Midbrain (tissue), 1 donor: ENCODE data around the gene SPTAN1.

ENCODE experiments used
- DNase-seq: peaks from one replicate; lab custom pipeline; 2025; lab: John Stamatoyannopoulos, UW

Gene SPTAN1

DNA sequence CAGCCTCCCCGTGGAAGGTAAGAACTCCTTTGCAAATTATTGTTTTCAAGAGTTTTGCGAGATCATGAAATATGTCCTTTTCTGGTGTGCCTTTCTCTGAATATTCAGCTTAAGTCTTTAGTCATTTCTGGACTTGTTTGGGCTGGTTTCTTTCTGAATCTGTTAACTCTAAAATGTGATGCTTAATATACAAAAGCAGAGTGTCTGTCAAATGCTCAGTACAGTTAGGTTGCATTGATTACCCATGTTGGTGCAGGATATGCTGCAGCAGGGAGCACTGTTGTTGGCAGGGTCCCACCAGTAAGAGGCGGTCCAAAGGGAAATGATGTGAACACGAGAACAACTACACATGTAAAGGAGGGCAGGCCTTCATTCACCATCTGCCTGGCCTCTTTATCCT lies 47.7 kb downstream of the SPTAN1 start:
- no peak for DNase-seq

DNA sequence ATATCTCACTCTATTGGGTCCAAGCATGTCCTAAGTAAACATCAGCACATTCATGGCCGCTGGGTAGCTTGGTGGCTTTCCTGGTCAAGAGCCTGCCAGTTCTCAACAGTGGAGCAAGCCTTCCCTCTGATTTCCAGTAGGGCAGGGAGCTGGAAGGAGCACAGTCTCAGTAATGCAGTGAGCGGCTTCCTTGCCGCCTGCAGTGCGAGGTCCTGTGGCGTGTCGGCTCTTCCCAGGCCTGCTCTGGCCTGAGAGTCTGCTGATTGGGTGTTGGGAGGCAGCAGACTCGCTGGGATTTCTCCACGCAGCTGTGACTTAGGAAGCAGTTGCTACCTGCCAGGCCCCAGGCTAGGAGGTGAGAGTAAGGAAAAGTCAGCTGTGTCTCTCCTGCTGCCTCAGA lies 51.3 kb downstream of the SPTAN1 start:
- DNase-seq = no peak

DNA sequence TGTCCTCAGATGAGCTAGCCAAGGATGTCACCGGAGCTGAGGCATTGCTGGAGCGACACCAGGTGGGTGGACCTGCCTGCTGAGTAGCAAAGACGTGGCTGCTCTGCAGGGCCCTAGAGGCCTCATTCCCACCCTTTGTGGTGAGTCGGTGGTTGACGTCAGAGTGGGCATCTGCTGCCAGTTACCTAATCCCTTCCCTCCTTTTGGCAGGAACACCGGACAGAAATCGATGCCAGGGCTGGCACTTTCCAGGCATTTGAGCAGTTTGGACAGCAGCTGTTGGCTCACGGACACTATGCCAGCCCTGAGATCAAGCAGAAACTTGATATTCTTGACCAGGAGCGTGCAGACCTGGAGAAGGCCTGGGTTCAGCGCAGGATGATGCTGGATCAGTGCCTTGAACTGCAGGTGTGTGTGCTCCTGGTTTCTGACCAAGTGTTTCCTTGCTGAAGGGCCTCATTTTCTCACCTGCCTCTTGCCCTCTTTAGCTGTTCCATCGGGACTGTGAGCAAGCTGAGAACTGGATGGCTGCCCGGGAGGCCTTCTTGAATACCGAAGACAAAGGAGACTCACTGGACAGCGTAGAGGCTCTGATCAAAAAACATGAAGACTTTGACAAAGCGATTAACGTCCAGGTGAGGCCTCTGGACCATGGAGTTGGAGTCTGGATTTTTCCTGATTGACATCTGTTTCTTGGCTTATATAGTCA lies 55.4 kb downstream of the SPTAN1 start:
- DNase-seq = peak; percentile 83

DNA sequence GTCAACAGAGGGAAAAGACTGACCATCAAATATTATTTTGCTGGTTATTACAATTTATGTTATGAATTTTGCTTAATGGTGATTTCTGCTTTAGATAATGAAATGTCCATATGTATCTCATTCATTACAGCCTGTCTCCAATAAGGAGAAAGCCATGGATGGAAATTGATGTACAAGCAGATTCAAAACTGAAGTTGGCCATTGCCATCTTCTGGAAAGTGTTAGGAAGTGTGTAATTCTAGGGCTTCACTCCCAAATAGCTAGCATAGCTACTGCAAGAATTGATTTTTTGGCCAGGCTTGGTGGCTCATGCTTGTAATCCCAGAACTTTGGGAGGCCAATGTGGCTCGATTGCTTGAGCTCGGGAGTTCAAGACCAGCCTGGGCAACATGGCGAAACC lies 58.5 kb downstream of the SPTAN1 start:
- no peak for DNase-seq

DNA sequence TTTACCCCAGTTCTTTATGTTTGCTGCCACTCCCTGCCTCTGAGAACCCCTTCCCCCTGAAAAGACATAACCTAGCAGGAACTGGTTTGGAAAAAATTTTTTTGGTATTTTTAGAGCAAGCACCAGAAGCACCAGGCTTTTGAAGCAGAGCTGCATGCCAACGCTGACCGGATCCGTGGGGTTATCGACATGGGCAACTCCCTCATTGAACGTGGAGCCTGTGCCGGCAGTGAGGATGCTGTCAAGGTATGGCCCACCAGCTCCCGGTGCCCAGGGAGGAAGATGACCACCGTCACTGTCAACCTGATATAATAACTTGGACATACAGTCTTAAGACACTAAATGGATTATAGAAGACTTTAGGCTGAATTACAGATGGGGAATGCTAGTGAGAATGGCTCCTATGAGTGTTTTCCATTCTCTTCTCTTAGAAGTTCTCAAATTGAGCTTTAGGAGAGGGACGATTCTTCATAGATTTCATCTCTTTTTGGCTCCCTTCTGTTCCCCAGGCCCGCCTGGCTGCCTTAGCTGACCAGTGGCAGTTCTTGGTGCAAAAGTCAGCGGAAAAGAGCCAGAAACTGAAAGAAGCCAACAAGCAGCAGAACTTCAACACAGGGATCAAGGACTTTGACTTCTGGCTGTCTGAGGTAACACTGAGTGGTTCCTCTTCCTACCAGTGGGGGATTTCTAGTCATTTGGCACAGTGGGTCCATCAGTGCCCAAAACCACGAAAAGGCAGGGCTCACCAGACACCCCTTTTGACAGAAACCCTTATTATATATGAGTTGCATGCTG lies 59.4 kb downstream of the SPTAN1 start:
- DNase-seq = no peak

DNA sequence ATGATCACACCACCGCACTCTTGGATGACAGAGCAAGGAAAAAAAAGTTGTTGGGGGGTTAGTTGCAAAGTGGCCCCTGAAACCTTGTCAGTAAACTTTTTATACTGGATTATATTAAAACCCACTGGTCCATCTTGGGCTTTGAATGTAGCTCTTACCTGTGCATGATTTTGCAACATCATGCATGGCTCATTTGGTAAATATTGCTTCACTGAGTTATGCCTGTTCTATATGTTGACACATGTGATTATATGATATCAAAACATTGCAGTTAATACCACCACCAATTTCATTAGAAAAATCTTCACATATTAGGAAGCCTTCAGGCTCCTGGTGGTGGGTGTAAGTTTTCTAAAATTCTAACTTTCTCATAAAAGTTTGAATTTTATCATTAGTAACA lies 62.3 kb downstream of the SPTAN1 start:
- DNase-seq = no peak

DNA sequence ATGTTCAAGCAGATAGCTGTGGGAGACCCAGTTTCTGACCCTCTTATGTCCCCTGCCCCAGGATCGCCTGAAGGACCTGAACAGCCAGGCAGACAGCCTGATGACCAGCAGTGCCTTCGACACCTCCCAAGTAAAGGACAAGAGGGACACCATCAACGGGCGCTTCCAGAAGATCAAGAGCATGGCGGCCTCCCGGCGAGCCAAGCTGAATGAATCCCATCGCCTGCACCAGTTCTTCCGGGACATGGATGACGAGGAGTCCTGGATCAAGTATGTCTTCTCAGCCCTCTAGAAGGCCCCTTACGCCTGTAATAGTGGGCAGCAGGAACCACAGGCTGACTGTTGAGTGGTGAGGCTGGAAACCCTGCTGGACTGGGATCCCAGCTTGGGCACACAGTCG lies 63.2 kb downstream of the SPTAN1 start:
- DNase-seq = no peak

DNA sequence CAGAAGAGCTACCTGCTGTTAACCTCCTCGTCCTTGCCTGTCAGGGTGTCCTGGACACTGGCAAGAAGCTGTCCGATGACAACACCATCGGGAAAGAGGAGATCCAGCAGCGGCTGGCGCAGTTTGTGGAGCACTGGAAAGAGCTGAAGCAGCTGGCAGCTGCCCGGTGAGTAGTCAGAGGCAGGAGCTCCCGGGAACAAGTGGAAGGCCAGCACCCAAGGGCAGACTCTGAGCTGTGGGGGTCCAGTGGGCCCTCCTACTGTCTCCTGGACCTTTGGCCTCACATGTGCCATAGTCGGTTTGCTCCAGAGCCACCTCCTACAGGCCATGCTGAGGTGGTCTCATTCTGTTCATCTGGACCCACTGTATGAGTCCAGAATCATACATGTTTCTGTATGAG lies 65.6 kb downstream of the SPTAN1 start:
- no peak for DNase-seq

DNA sequence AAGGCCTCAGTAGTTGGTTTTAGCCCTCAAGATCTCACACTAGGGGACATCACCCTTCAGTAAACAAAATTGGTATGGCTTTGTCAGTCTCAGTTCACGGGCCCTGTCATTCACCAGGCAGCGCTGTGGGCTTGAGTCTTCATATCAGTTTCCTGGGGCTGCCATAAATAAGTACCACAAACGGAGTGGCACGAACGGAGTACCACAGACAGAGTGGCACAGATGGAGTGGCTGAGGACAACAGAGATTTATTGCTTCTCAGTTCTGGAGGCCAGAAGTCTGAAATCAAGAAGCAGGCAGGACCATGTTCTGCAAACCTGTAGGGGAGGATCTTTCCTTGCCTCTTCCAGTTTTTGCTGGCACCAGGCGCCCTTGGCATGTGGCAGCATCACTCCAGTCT lies 66.7 kb downstream of the SPTAN1 start:
- DNase-seq = no peak

DNA sequence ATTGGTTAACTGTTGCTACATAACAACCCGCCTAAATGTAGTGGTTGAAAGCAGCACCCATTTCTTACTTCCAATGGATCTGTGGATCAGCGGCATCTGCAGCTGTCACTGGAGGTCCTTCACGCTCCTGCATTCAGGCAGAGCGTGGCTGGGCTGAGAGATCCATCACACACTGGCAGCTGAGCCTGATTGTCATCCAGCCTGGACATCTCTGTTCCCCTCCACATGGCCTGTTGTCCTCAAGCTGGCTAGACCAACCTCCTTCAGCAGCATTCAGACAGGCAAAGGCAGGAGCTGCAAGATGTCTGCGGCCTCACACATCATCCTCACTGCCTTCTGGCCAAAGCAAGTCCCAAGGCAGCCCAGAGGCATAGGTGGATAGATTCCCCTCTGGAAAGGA lies 67.4 kb downstream of the SPTAN1 start:
- DNase-seq = no peak

DNA sequence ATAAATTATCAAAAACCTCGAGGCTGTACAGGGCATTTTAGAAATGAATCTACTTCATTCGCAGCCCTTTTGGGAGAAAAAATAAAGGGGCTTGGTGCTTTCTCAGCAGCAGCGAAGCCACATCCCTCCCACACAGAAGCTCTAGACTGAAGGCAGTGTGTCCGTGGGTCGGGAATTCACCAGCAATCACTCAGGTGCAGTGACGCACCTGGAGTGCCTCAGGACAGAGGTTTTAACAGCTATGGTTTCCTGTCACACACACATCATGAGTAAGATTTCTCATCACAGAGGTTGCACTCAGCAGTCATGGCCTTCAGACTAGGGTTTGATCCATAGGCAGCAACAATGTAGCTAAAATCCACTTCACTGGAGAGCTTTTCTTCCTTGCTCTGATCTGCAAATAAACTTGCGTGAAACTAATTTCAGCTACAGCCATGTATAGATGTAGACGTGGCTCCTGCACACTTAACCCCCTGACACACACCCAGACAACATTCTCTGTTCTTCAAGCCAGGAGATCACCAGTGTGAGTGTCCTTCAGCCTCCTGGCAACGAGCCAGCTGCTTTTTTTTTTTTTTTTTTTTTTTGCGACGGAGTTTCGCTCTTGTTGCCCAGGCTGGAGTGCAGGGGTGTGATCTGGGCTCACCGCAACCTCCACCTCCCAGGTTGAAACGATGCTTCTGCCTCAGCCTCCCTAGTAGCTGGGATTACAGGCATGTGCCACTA lies 69.5 kb downstream of the SPTAN1 start:
- DNase-seq = no peak

DNA sequence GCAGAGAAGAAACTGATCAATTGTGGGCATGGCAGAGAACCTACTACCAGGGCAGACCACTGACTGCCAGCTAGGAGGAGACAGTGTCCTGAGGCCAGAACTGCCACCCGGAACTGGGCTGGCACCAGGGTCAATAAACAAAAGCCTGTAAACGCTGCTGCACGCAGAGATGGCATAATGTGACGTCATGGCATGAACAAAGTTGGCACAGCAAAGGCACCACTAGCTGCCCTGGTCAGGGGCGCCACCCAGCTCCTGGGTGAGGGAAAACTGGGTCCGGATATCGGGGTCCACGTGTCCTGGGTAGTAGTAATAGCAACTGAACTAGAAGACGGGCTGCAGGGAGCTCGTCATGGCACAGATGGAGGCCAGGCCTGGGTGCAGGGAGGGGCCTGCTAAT lies 72.2 kb downstream of the SPTAN1 start:
- DNase-seq = no peak

DNA sequence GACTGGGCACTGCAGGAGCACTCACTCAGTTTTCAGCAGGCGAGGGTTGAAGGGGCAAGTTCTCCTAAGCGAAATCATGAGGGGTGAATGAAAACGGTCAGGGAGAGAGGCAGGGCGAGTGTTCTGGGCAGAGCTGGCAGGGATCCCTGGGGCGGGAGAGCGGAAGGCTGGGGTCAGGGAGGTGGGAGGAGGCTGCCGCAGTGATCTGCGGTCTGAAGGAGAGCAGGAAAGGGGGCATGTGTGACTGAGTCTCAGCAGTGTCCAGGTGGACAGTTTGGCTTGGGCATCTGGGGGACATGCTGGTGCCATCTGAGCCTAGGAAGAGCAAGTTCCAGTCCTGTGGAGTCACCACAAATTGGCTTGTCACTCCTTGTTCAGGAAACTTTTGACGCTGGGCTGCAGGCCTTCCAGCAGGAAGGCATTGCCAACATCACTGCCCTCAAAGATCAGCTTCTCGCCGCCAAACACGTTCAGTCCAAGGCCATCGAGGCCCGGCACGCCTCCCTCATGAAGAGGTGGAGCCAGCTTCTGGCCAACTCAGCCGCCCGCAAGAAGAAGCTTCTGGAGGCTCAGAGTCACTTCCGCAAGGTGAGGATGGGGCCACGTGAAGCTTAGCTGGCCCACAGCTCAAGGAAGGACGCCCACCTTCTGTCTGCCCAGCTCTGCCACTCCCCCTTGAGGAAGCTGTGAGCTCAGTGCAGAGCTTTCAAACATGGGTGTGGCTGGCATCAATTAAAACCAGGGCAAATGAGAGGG lies 73.2 kb downstream of the SPTAN1 start:
- no peak for DNase-seq

DNA sequence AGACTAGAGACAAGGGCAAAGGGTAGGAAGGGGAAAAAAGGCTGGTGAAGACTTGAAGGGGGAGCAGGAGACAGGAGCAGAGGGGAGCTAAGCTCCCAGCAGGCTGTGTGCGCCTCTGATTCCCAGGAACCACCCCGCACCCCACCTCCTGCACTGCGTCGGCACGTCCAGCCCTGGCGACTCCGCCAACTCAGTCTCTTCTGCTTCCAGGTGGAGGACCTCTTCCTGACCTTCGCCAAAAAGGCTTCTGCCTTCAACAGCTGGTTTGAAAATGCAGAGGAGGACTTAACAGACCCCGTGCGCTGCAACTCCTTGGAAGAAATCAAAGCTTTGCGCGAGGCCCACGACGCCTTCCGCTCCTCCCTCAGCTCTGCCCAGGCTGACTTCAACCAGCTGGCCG lies 73.8 kb downstream of the SPTAN1 start:
- no peak for DNase-seq

DNA sequence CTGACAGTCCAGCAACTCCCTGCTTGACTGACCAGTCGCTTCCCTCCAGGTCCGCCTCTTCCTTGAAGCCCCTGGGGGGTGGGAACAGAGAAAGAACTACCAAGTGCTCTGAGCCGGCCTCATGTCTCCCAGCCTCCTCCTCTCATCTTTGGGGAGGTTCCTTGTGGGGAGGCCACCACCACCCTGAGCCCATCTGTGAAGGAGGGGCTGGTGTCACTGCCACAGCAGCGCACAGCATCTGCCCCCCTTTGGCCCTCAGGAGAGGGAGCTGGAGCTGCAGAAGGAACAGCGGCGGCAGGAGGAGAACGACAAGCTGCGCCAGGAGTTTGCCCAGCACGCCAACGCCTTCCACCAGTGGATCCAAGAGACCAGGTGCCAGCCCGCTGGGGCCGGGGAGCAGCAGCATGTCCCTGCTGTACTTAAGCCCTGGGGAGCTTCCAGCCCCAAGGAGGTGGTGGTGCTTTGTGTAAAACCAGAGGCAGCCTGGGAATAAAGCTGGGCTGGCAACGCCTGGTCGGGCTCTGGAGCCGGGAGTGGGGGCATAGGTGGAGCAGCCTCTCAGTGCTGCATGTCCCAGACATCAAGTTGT lies 74.8 kb downstream of the SPTAN1 start:
- DNase-seq = peak; percentile 43

DNA sequence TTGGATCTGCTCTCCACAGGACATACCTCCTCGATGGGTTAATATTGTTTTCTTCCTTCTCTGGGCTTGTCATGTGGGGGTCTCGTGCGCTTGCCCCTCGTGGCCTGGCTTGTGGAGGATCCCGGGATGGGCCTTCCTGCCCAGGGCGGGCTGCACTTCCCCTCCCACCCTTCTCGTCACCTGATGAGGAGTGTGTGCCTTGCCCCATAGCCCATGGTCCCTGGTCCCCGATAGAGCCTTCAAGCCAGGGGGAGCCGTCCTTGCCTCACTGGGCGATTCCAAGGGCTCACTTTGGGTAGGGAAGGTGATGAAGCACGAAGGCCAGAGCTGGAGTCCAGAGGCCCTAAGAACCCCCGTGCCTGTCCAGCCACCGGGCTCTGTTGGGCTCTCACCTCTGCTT lies 75.5 kb downstream of the SPTAN1 start:
- DNase-seq = no peak

DNA sequence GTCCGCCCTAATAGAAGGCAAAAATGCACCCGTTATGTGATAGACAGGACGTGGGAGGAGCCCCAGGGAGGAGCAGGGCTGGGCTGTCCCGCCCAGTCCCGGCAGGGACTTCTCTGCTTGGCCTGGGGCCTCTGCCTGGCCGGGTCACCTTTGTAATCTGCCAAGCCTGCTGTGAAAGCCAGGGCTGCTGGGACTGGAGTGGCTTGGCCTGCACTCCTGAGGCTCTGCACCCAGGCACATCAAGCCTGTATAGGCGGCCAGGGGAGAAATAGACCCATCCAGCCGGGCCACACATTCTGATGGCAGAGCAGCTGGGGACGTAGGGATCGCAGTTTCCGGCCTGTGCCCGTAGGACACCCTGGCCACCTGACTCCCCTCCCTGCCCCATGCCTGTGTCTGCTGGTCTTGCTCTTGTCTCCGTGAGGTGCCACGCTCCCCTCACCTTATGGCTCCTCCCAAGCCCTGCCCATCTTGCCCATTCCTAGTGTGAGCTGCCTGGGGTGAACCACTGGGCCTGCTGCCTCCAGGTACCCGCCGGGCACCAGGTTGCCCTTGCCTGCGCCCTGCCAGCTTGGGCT lies 76.2 kb downstream of the SPTAN1 start:
- DNase-seq = peak; percentile 60

DNA sequence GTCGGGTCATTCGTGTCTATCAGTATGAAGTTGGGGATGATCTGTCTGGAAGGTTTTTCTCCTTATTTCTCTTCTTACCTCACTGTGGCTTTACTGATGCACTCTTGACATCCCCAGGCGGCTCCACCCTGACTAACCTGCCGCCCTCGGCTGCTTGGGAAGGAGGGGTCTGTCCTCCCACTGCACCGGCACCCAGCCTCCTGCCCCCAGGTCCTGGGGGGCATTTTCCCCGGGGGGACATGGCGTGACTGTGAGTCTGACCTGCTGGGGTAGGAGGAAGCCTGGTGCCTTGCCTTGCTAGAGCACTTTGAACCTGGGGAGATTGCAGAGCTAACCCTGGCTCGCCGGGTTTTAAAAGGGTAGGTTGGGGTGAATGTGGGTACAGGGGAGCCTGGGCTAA lies 76.7 kb downstream of the SPTAN1 start:
- no peak for DNase-seq

DNA sequence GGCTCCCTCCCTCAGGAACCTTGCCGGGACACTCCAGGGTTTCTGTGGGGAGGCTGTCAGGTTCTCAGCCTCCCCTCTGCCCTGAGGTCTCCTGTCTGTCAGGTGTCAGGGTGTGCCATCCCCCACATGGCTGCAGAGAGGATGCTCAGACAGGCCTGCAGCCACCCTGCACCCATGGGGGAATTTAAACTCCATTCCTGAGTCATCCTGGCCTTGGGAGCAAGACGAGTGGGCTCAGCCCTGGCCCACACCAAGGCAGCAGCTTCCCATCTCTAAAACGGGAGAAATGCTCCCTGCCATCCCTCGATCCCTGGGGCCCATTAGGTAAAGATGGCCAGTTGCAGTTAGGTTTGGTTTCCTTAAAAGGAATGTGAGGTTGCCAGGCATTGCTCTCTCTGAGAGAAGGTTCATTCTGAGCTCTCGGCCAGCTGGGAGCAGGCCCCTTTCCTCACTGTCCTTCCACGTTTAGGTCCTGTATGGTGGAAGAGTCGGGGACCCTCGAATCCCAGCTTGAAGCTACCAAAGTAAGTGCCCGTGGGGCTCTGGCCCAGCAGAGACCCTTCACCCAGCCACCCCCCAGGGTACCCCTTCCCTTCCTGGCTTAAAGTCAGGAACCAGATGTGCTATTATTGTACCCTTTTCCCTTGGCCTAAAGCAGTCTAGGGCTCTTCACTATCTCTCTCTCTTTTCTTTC lies 77.6 kb downstream of the SPTAN1 start:
- no peak for DNase-seq

DNA sequence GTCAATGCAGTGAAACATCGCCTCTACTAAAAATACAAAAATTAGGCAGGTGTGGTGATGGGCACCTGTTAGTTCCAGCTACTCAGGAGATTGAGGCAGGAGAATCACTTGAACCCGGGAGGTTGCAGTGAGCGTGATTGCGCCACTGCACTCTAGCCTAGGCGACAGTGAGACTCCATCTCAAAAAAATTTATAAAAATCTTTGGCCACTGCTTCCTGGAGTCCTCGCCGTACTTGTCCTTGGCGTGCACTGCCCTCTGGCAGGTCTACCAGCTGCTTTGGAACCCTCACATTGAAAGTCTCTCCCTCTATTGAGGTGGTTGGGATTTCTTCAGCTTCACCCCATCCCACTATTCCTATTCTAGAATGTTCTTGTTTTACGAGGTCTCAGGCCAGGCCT lies 79.2 kb downstream of the SPTAN1 start:
- DNase-seq = no peak

DNA sequence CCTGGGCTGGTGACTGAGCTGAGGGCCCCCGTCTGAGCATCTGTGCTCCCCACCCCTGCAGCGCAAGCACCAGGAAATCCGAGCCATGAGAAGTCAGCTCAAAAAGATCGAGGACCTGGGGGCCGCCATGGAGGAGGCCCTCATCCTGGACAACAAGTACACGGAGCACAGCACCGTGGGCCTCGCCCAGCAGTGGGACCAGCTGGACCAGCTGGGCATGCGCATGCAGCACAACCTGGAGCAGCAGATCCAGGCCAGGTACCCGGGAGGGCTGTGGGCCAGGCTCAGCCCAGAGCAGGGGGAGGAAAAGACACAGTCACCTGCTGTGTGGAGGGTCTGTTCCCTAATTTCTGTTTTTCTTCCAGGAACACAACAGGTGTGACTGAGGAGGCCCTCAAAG lies 79.7 kb downstream of the SPTAN1 start:
- DNase-seq = no peak
